IPS DF 19.7 (cell line): Measurements from ENCODE around the gene WDR76.
A peak's percentile ranks its signal among the peaks of the same experiment; 100 is the strongest.
"Not testable (repeated sequence)": the region's sequence is repeated elsewhere in the genome, so short reads cannot be mapped to it uniquely, and the experiment has no call there.

Experiments used
- DNase-seq: peaks from one replicate; pipeline ENCODE4 v3.0.0-alpha.2; 2013; ENCODE audit warnings: low read depth, low spot score

WDR76 gene

DNA sequence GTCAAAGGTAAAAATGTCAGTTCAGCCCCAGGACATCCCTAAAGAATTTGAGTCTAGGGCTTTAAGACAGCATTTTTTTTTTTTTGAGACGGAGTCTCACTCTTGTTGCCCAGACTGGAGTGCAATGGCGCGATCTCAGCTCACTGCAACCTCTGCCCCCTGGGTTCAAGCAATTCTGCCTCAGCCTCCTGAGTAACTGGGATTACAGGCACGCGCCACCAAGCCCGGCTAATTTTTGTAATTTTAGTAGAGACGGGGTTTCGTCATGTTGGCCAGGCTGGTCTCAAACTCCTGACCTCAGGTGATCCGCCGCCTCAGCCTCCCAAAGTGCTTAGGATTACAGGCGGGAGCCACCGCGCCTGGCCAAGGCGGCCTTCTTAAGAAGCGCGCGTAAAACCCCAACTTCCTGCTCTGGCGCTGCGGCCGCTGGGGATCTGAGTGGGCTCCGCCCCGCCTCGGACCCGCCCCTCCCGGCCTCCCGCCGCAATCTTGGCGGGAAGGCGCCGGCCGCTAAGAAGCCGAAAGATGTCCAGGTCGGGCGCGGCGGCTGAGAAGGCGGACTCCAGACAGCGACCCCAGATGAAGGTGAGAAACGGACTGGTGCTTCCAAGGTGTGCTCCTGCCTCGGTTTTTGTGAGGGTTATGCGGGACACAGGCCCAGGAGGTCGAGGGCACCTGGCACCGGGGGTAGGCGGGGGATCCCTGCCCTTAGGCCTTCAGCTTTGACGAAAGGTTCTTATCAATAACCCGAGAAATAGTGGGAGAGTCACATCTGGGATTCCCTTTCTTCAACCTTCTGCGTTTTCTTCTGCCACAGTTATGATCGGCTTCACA, at the start of gene WDR76:
Gene WDR76, plus strand, starts transcription at position 495 of the 834 bp plus-strand sequence. Its CDS starts 31 bp downstream, at position 526.
- peak; percentile 67 for DNase-seq

DNA sequence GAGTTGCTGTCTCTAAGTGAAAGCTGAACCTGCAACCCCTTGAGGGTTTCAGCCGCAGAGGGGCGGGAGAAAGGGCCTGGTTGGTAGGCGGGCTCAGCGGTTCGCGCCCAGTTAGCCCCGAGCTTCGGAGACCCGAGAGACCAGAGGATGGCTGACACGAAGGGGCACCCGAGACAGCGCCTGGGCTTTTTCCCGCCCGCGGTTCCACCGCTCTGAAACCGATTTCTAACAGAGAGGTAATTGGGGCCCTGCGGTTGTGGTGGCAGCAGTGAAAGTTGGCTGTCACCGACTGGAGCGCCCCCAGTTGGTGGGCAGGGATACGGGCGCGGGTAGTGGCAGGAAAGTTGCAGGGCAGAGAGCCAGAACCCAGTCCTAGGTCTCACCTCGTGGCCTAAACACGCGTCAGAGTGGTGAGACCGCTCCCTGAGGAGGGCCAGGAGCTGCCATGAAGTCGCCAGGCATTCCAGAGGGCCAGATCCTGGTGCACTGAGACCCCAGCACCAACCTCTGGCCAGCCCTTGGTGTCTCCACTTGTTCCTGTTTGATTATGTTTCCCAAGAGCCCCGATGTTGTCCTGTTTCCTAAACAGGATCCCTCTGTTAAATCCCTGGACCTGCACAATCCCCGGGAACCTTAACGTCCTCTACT, 49.4 kb upstream of the WDR76 start:
- no peak for DNase-seq

GRCh38 chr15:43779016-43779415, 47.8 kb upstream of the WDR76 start:
- no peak for DNase-seq

GRCh38 chr15:43789409-43789808, 37.4 kb upstream of the WDR76 start:
- DNase-seq = no peak

DNA sequence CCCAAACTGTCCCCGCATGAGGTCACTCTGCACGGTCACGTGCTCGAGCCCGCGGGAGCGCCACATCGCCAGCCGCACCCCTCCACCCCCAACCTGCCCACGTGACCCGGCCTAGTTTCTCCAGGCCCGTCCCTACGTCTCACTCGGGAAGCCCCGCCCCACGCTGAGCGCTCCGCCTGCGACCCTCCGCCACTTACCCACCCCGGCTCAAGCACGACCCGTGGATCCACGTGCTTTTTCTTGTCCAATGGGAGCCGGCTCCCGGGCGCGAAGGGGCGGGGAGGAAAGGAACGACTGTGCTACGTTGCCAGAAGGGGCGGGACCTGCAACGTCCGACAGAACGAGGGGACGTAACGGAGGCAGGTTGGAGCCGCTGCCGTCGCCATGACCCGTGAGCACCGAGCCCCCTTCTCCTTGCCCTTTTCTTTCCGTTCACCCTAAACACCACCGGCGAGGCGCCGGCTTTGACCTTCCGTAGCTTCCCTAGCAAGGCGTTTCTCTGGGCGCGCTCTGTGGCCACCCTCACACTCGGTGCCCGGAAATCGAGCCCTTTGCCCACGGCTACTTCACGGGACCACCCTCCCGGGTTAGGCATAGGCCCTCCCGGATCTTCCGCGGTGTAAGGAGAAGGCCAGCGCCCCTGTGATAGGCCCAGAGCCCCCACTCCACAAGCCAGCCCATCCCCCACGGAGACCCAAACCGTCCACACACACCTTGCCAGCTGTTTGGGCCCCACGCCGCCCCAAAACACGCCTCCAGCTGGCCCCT, 34.6 kb upstream of the WDR76 start, which contains the start of gene SERF2:
Gene SERF2, plus strand, starts transcription at position 328 of the 768 bp plus-strand sequence. Its CDS starts 57 bp downstream, at position 385.
- DNase-seq = peak; percentile 90

DNA sequence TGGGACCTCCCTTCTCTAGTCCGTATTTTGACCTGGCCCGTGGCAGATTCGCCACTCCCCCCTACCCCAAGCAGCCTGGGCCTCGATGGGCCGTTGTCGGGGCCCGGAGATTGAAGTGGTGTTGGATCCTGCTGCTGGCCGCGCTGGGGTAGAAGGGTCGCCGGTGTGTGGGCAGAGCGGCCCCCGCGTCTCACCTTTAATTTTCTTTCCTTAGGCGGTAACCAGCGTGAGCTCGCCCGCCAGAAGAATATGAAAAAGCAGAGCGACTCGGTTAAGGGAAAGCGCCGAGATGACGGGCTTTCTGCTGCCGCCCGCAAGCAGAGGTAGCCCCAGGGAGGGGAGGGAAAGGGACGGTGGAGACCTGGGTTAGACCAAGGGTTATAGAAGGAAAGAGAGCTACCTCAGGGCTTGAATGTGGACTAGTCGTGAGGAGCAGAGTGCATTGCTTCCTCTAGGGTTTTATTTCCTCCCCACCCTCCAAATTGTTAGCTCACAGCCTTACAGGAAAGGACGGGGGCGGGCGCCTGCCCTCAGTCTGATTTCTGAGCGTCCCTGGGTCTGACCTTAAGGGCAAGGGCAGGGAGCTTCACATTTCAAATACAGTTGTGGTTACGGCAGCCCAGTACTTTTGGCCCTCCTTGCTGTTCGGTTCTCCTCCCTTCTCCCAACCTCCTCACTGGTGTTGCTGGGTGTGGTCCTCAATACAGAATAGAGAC, 33.9 kb upstream of the WDR76 start:
- DNase-seq = no peak

DNA sequence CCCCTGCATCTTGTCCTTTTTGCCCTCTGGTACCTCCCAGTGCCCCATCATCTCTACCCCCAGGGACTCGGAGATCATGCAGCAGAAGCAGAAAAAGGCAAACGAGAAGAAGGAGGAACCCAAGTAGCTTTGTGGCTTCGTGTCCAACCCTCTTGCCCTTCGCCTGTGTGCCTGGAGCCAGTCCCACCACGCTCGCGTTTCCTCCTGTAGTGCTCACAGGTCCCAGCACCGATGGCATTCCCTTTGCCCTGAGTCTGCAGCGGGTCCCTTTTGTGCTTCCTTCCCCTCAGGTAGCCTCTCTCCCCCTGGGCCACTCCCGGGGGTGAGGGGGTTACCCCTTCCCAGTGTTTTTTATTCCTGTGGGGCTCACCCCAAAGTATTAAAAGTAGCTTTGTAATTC, 33.2 kb upstream of the WDR76 start:
- DNase-seq = no peak

GRCh38 chr15:43794269-43795037, 32.3 kb upstream of the WDR76 start:
- no peak for DNase-seq

- no peak for DNase-seq
These were observed 31.6 kb upstream of the WDR76 start for GRCh38 chr15:43795197-43795596.

DNA sequence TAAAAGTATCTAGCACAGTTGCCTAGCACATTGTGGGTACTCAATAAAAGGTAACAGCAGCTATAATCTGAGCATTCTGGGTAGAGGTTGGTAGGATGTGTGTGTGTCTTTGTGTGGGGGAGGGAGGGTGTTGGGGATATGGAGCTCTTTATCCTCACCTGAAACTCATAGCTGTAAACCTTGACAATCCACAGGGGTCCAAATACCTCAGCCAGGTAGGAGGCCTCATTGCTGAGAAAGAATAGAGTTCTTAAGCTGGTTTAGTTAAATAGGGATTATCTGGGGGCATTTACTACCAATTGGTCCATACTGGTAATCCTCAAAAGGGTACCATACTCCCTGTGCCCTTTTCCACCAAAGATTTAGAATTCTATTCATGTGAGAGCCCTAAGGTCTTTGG, 30.8 kb upstream of the WDR76 start:
- DNase-seq = no peak

DNA sequence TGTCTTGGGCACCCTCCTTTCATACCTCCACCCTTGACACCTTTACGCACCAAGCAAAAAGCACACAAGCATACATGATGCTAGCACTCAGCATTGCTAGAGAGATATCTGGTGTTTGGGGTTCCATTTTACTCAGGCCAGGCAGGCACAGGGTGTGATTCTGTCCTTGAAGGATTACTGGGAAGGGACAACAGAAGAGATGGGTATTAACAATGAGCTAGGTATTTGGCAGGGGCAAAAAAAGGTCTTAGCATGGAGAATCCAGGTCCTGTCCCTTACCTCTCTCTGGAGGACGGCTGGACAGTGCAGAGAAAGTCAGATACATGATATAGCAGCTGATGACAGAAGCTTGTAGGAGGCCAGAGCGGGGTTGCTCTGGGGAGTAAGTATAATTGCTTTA, 30.2 kb upstream of the WDR76 start:
- DNase-seq = no peak

DNA sequence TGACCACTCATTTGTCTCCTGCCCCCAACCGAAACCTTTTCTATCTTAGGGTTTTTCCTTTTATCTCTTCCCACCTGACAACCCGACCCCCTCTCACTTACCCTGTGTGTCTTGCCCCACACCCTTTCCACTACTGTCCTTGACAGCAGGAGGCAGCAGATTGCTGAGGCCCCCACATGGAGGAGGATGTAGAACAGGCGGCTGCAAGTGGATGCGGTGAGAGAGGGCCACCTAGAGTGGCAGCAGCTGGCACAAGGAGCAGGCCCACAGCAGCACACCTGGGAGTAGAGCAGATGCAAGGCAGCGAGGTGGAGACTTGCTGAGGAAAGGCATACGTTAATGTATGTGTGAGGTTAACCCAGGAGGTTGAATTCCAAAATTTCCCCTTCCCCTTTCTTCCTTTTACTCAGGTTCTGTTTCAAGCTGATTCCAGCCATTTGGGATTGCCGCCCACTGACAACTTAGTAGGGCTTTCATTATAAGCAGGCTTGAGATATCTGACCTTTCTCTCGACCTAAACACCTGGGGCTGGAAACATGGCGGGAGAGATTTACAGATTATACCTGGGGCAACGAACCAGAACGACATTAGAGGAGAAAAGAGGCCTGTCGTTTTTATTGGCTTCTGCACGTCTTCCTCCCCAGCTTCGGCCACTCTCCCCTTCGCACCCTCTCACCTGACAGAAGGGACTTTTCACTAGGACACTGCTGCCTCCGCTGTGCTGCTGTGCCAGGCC, 27.4 kb upstream of the WDR76 start:
- no peak for DNase-seq

DNA sequence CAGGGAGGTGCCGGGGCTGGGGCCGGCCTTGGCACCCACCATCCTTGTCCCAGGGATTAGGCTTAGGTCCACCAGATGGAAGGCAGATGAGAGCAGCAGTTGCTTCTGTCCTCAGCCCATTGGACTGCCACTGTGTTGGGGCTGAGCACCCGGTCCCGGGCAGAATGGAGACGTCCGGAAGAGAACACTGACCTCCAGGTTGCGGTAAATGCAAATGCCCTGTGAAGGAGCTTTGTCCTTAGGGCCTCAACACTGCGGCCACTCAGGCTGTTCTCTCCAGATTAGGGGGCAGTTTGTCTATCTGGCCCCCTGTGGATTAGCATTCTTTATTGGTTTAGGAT, 26.9 kb upstream of the WDR76 start, which contains the start of gene SERINC4:
Gene SERINC4, minus strand, starts transcription at position 276 of the 341 bp plus-strand sequence. Its CDS starts 234 bp downstream, at position 42.
- no peak for DNase-seq

GRCh38 chr15:43800286-43801141, 26.3 kb upstream of the WDR76 start, which contains the start of gene HYPK:
TSS of gene HYPK (plus strand) at chr15:43800599. CDS start at chr15:43800623, 24 bp downstream.
- DNase-seq = no peak

- not testable (repeated sequence) for DNase-seq
These were observed 24.1 kb upstream of the WDR76 start for GRCh38 chr15:43802676-43803075.

GRCh38 chr15:43808435-43808950, 18.3 kb upstream of the WDR76 start:
- no peak for DNase-seq

DNA sequence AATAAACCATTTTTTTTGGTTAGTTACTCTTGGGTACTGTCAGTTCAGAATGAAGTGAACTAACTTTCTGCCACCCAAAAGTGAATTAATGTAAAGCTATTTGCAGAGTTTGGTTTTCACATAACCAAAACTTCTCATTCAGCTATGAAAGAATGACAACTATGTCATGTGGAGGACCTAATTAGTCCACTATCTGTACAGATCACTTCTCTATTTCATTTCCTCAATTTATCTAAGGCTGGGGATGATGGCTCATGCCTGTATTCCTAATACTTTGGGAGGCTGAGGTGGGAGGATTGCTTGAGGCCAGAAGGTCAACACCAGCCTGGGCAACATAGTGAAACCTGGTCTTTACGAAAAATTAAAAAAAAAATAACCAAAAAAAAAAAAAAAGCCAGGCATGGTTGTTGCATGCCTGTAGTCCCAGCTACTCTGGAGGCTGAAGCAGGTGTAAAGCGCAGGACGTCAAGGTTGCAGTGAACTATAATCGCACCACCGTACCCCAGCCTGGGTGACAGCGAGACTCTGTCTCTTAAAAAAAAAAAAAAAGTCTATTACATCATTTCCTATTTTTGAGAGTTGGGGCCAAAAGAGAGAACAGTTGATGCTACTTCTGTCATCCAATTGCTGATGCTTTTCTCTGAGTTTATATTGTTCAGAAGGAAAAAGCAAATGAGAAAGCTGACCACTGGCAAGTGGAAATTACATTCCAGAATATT, 17.7 kb upstream of the WDR76 start:
- DNase-seq = no peak

DNA sequence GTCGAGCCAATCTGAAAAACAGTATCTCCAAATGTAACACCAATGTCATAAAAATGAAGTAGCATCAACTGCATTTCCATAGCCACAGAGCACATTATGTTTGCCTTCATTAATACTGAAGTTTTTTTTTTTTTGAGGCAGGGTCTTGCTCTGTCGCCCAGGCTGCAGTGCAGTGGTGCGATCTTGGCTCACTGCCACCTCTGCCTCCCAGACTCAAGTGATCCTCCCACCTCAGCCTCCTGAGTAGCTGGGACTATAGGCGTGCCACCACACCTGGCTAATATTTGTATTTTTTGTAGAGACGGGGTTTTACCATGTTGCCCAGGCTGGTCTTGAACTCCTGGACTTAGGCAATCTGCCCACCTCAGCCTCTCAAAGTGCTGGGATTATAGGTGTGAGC, 11.7 kb upstream of the WDR76 start:
- DNase-seq = not testable (repeated sequence)
